Stimulated activated CD4-positive, alpha-beta T cell treated with anti-CD3 and anti-CD28 coated beads, Interleukin-4, amount 100 ng/mL, for 48 hours (primary cell): ENCODE results near the gene ADAM23.

Source experiments
- DNase-seq, 2 donors: peaks; one replicate each; pipeline ENCODE4 v3.0.0-alpha.2; 2020; ENCODE audit warnings: low read depth in 2 of 2

The ADAM23 gene

GRCh38 chr2:206502729-206503128 is 59.4 kb downstream of the ADAM23 start:
- no peak for DNase-seq

- no peak for DNase-seq
Observed at GRCh38 chr2:206511283-206511682, 68.0 kb downstream of the ADAM23 start.

- no peak for DNase-seq
Observed at GRCh38 chr2:206512999-206513398, 69.7 kb downstream of the ADAM23 start.

GRCh38 chr2:206515580-206515979 is 72.2 kb downstream of the ADAM23 start:
- DNase-seq = no peak

GRCh38 chr2:206518997-206519396 is 75.7 kb downstream of the ADAM23 start:
- no peak for DNase-seq

- no peak for DNase-seq
Observed at GRCh38 chr2:206520450-206520849, 77.1 kb downstream of the ADAM23 start.

- DNase-seq = no peak
Observed at GRCh38 chr2:206521115-206521514, 77.8 kb downstream of the ADAM23 start.

GRCh38 chr2:206521612-206522011 is 78.3 kb downstream of the ADAM23 start:
- DNase-seq = no peak

- DNase-seq = no peak
Observed at GRCh38 chr2:206526416-206526815, 83.1 kb downstream of the ADAM23 start.

- no peak for DNase-seq
Observed at GRCh38 chr2:206527153-206527552, 83.8 kb downstream of the ADAM23 start.

GRCh38 chr2:206530727-206531126 is 87.4 kb downstream of the ADAM23 start:
- peak in 1 of 2 donors; percentile 4 for DNase-seq

- DNase-seq = no peak
Observed at GRCh38 chr2:206531996-206532543, 88.7 kb downstream of the ADAM23 start.

- no peak for DNase-seq
Observed at GRCh38 chr2:206533977-206534376, 90.6 kb downstream of the ADAM23 start.

GRCh38 chr2:206535260-206535986 is 92.1 kb downstream of the ADAM23 start:
- DNase-seq = no peak

GRCh38 chr2:206540757-206541156 is 97.4 kb downstream of the ADAM23 start:
- DNase-seq = no peak

- DNase-seq = no peak
Observed at GRCh38 chr2:206543073-206543472, 99.7 kb downstream of the ADAM23 start.

GRCh38 chr2:206548383-206548782 is 105.1 kb downstream of the ADAM23 start:
- DNase-seq = no peak

GRCh38 chr2:206555721-206556120 is 112.4 kb downstream of the ADAM23 start:
- DNase-seq = no peak

- DNase-seq = no peak
Observed at GRCh38 chr2:206556357-206556949, 113.1 kb downstream of the ADAM23 start.

- DNase-seq = no peak
Observed at GRCh38 chr2:206557321-206557720, 114.0 kb downstream of the ADAM23 start.

- no peak for DNase-seq
Observed at GRCh38 chr2:206558492-206558891, 115.2 kb downstream of the ADAM23 start.

GRCh38 chr2:206561962-206562361 is 118.6 kb downstream of the ADAM23 start:
- DNase-seq = no peak

- no peak for DNase-seq
Observed at GRCh38 chr2:206562375-206562774, 119.0 kb downstream of the ADAM23 start.
